SK-N-SH treated with all-trans-retinoic acid at 6 μM for 48 hours (cell line): ENCODE results near the gene BUB1B.
A peak's percentile ranks its signal among the peaks of the same experiment; 100 is the strongest.

Experiments
- ATAC-seq: fragments of 200-7000 bp; cut with Tn5 transposase; 3 replicates; pipeline ENCODE4 v1.9.1; 2020; ENCODE audit warnings: mild to moderate bottlenecking, moderate library complexity
- BACH2 ChIP-seq: fragments of 250-450 bp; sonication (Bioruptor Pico); IDR thresholded peaks from 2 replicates; pipeline ENCODE4 v1.9.0; 2021; ENCODE audit warnings: mild to moderate bottlenecking, borderline replicate concordance
- CSDC2 ChIP-seq: fragments of 250-450 bp; sonication (Bioruptor Pico); IDR thresholded peaks from 2 replicates; pipeline ENCODE4 v1.5.0; 2020; ENCODE audit warnings: mild to moderate bottlenecking, moderate library complexity
- ESRRG ChIP-seq: fragments of 250-450 bp; sonication (Bioruptor Pico); IDR thresholded peaks from 2 replicates; pipeline ENCODE4 v1.6.1; 2021; ENCODE audit warnings: mild to moderate bottlenecking
- GLIS3 ChIP-seq: fragments of 250-450 bp; sonication (Bioruptor Pico); IDR thresholded peaks from 2 replicates; pipeline ENCODE4 v1.5.0; 2020; ENCODE audit warnings: mild to moderate bottlenecking, moderate library complexity
- ISL1 ChIP-seq: fragments of 250-450 bp; sonication (Bioruptor Pico); IDR thresholded peaks from 2 replicates; pipeline ENCODE4 v2.1.2; 2022; ENCODE audit warnings: mild to moderate bottlenecking, moderate library complexity
- PPARA ChIP-seq: fragments of 250-450 bp; sonication (Bioruptor Pico); IDR thresholded peaks from 2 replicates; pipeline ENCODE4 v1.5.0; 2020; ENCODE audit warnings: mild to moderate bottlenecking, borderline replicate concordance
- RARB ChIP-seq: fragments of 250-450 bp; sonication (Bioruptor Pico); IDR thresholded peaks from 2 replicates; pipeline ENCODE4 v1.8.0; 2021; ENCODE audit warnings: mild to moderate bottlenecking, moderate library complexity
- SNAI2 ChIP-seq: fragments of 250-450 bp; sonication (Bioruptor Pico); IDR thresholded peaks from 2 replicates; pipeline ENCODE4 v1.5.0; 2020; ENCODE audit warnings: mild to moderate bottlenecking, moderate library complexity
- TOX ChIP-seq: fragments of 250-450 bp; sonication (Bioruptor Pico); IDR thresholded peaks from 2 replicates; pipeline ENCODE4 v1.8.0; 2021; ENCODE audit warnings: mild to moderate bottlenecking, moderate library complexity, borderline replicate concordance
- ZC3H10 ChIP-seq: fragments of 250-450 bp; sonication (Bioruptor Pico); IDR thresholded peaks from 2 replicates; pipeline ENCODE4 v1.5.1; 2021; ENCODE audit warnings: mild to moderate bottlenecking, moderate library complexity
- ZFP3 ChIP-seq: fragments of 250-450 bp; sonication (Bioruptor Pico); IDR thresholded peaks from 2 replicates; pipeline ENCODE4 v1.5.0; 2020; ENCODE audit warnings: mild to moderate bottlenecking, moderate library complexity
- ZFP30 ChIP-seq: fragments of 450-650 bp; formaldehyde crosslinking; IDR thresholded peaks from 2 replicates; pipeline ENCODE4 v1.5.0; 2022; ENCODE audit warnings: mild to moderate bottlenecking, moderate library complexity
- ZNF565 ChIP-seq: fragments of 450-650 bp; formaldehyde crosslinking; conservative IDR thresholded peaks from 2 replicates; pipeline ENCODE4 v1.5.0; 2020; ENCODE audit warnings: low read depth, mild to moderate bottlenecking, moderate library complexity
- ZNF70 ChIP-seq: fragments of 450-650 bp; formaldehyde crosslinking; IDR thresholded peaks from 2 replicates; pipeline ENCODE4 v1.5.0; 2020; ENCODE audit warnings: mild to moderate bottlenecking, moderate library complexity
- ZNF8 ChIP-seq: fragments of 450-650 bp; formaldehyde crosslinking; IDR thresholded peaks from 2 replicates; pipeline ENCODE4 v1.5.0; 2020; ENCODE audit warnings: mild to moderate bottlenecking, moderate library complexity
- TF ChIP-seq, protein P1 (sequence below): fragments of 250-450 bp; sonication (Bioruptor Pico); IDR thresholded peaks from 2 replicates; pipeline ENCODE4 v1.5.1; 2020; ENCODE audit warnings: low read depth, mild to moderate bottlenecking, moderate library complexity
- TF ChIP-seq, protein P2 (sequence below): fragments of 250-450 bp; sonication (Bioruptor Pico); IDR thresholded peaks from 2 replicates; pipeline ENCODE4 v1.5.0; 2020; ENCODE audit warnings: mild to moderate bottlenecking, moderate library complexity
- TF ChIP-seq, protein P3 (sequence below): fragments of 250-450 bp; sonication (Bioruptor Pico); IDR thresholded peaks from 2 replicates; pipeline ENCODE4 v1.5.1; 2021; ENCODE audit warnings: mild to moderate bottlenecking, moderate library complexity
- TF ChIP-seq, protein P4 (sequence below): fragments of 250-450 bp; sonication (Bioruptor Pico); IDR thresholded peaks from 2 replicates; pipeline ENCODE4 v1.8.0; 2020; ENCODE audit warnings: mild to moderate bottlenecking, moderate library complexity, borderline replicate concordance
- TF ChIP-seq, protein P5 (sequence below): fragments of 250-450 bp; sonication (Bioruptor Pico); IDR thresholded peaks from 2 replicates; pipeline ENCODE4 v1.8.0; 2021; ENCODE audit warnings: low read depth, mild to moderate bottlenecking, moderate library complexity, borderline replicate concordance

The BUB1B gene

DNA sequence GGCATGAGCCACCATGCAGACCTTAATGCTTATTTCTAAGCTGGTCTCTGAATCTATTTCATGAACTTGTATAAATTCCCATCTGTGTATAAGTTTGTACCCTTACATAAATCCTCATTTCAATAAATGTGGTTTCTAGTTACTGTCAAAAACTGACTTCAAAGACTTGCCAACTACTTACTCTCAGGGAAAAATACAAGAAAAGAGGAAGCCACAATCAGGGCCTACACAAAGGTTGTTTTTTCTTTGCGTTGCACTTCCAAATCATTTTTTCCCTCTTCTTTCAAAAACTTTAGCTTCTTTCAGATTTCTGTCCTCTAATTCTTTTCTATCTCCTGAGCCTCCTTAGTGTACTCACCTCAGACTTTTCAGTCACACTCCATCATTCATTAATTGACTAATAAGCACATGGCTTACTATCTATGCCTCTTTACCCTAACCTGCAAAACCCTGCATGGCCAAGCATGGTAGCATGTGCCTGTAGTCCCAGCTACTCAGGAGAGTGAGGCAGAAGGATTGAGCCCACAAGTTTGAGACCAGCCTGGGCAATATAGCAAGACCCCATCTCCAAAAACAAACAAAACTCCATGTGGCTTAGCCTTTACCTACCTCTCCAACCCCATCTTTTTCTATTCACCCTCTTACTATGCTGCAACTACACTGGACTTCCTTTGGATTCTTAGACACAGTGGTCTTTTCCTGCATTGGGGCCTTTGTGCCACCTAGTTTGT lies 37.7 kb downstream of the BUB1B start (continued):
- TF ChIP-seq, protein P1, sequence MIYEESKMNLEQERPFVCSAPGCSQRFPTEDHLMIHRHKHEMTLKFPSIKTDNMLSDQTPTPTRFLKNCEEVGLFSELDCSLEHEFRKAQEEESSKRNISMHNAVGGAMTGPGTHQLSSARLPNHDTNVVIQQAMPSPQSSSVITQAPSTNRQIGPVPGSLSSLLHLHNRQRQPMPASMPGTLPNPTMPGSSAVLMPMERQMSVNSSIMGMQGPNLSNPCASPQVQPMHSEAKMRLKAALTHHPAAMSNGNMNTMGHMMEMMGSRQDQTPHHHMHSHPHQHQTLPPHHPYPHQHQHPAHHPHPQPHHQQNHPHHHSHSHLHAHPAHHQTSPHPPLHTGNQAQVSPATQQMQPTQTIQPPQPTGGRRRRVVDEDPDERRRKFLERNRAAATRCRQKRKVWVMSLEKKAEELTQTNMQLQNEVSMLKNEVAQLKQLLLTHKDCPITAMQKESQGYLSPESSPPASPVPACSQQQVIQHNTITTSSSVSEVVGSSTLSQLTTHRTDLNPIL (CRISPR knock-in tag), result no peak
- TF ChIP-seq ISL1 (CRISPR knock-in tag), result no peak

DNA sequence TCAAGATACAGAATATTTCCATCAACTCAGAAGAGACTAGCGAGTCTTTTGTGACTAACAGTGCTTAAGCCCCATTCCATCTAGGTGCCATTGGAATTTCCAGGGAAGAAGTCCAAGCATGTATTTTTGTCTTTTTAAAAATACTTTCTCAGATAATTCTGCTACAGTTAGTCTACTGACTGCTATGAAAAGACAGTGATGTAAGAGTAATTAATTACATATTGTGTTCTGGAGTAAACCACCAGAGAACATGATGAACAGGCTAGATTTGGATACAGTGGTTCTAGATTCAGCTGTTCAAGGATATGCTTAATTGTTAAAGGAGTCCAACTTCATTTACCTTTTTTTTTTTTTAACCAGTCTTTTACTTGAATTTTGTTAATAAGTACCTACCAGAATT lies 43.2 kb downstream of the BUB1B start:
- TF ChIP-seq ZFP3 (CRISPR knock-in tag) (no peak), ZC3H10 (no peak), BACH2 (CRISPR knock-in tag) (no peak), GLIS3 (CRISPR knock-in tag) (no peak), ZFP30 (CRISPR knock-in tag) (no peak), ESRRG (no peak), ISL1 (CRISPR knock-in tag) (no peak), ZNF70 (no peak), PPARA (CRISPR knock-in tag) (no peak), ZNF565 (CRISPR knock-in tag) (no peak)
- TF ChIP-seq, protein P2, sequence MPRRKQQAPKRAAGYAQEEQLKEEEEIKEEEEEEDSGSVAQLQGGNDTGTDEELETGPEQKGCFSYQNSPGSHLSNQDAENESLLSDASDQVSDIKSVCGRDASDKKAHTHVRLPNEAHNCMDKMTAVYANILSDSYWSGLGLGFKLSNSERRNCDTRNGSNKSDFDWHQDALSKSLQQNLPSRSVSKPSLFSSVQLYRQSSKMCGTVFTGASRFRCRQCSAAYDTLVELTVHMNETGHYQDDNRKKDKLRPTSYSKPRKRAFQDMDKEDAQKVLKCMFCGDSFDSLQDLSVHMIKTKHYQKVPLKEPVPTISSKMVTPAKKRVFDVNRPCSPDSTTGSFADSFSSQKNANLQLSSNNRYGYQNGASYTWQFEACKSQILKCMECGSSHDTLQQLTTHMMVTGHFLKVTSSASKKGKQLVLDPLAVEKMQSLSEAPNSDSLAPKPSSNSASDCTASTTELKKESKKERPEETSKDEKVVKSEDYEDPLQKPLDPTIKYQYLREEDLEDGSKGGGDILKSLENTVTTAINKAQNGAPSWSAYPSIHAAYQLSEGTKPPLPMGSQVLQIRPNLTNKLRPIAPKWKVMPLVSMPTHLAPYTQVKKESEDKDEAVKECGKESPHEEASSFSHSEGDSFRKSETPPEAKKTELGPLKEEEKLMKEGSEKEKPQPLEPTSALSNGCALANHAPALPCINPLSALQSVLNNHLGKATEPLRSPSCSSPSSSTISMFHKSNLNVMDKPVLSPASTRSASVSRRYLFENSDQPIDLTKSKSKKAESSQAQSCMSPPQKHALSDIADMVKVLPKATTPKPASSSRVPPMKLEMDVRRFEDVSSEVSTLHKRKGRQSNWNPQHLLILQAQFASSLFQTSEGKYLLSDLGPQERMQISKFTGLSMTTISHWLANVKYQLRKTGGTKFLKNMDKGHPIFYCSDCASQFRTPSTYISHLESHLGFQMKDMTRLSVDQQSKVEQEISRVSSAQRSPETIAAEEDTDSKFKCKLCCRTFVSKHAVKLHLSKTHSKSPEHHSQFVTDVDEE (CRISPR knock-in tag), result no peak
- TF ChIP-seq, protein P3, sequence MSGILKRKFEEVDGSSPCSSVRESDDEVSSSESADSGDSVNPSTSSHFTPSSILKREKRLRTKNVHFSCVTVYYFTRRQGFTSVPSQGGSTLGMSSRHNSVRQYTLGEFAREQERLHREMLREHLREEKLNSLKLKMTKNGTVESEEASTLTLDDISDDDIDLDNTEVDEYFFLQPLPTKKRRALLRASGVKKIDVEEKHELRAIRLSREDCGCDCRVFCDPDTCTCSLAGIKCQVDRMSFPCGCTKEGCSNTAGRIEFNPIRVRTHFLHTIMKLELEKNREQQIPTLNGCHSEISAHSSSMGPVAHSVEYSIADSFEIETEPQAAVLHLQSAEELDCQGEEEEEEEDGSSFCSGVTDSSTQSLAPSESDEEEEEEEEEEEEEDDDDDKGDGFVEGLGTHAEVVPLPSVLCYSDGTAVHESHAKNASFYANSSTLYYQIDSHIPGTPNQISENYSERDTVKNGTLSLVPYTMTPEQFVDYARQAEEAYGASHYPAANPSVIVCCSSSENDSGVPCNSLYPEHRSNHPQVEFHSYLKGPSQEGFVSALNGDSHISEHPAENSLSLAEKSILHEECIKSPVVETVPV (CRISPR knock-in tag), result no peak
- TF ChIP-seq, protein P4, sequence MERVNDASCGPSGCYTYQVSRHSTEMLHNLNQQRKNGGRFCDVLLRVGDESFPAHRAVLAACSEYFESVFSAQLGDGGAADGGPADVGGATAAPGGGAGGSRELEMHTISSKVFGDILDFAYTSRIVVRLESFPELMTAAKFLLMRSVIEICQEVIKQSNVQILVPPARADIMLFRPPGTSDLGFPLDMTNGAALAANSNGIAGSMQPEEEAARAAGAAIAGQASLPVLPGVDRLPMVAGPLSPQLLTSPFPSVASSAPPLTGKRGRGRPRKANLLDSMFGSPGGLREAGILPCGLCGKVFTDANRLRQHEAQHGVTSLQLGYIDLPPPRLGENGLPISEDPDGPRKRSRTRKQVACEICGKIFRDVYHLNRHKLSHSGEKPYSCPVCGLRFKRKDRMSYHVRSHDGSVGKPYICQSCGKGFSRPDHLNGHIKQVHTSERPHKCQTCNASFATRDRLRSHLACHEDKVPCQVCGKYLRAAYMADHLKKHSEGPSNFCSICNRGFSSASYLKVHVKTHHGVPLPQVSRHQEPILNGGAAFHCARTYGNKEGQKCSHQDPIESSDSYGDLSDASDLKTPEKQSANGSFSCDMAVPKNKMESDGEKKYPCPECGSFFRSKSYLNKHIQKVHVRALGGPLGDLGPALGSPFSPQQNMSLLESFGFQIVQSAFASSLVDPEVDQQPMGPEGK (CRISPR knock-in tag), result no peak
- TF ChIP-seq, all 23 proteins: peak for 0
- no peak for ATAC-seq

DNA sequence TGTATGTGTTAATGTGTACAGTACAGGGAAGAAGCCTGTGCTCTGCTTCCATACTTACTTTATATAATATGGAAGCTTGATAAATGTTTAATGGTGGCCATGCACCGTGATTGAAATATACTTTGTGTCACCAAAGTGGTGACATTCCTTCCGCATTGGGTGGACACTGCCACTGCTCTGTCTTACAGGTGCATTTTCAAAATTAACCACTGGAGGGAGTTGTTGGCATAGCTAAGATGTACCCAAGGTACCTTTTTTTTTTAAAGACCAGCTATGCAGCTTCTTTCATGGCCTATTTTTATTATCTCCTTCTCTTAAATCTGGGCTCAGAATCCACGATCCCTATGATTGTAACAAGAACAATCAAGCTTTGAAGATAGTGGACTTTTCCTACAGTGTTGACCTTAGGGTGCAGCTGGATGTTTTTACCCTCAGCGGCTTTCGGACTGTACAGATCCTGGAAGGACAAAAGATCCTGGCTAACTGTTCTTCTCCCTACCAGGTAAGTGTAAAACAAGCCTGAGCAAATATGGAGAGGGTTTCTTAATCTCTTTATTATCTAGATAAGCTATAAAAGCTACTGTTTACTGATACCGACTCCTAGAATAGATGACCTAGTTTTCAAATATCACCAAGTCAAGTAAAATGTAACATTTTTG lies 56.4 kb downstream of the BUB1B start:
- ATAC-seq, result peak; percentile 90
- no peak for TF ChIP-seq SNAI2 (CRISPR knock-in tag)
- no peak for TF ChIP-seq ZC3H10
- no peak for TF ChIP-seq PPARA (CRISPR knock-in tag)
- TF ChIP-seq, protein P2 (CRISPR knock-in tag), result no peak
- no peak for TF ChIP-seq RARB (CRISPR knock-in tag)
- TF ChIP-seq BACH2 (CRISPR knock-in tag), result no peak
- TF ChIP-seq TOX (CRISPR knock-in tag), result no peak
- TF ChIP-seq GLIS3 (CRISPR knock-in tag), result no peak
- TF ChIP-seq ZFP30 (CRISPR knock-in tag), result no peak
- no peak for TF ChIP-seq CSDC2 (CRISPR knock-in tag)
- TF ChIP-seq, protein P3 (CRISPR knock-in tag), result no peak
- TF ChIP-seq ZNF70, result no peak
- TF ChIP-seq ZNF8 (CRISPR knock-in tag), result no peak
- TF ChIP-seq, protein P5, sequence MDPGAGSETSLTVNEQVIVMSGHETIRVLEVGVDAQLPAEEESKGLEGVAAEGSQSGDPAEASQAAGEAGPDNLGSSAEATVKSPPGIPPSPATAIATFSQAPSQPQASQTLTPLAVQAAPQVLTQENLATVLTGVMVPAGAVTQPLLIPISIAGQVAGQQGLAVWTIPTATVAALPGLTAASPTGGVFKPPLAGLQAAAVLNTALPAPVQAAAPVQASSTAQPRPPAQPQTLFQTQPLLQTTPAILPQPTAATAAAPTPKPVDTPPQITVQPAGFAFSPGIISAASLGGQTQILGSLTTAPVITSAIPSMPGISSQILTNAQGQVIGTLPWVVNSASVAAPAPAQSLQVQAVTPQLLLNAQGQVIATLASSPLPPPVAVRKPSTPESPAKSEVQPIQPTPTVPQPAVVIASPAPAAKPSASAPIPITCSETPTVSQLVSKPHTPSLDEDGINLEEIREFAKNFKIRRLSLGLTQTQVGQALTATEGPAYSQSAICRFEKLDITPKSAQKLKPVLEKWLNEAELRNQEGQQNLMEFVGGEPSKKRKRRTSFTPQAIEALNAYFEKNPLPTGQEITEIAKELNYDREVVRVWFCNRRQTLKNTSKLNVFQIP (CRISPR knock-in tag), result no peak
- TF ChIP-seq ZNF565 (CRISPR knock-in tag), result no peak
- TF ChIP-seq, protein P1 (CRISPR knock-in tag), result no peak
